Stomach (tissue), 9 donors: ENCODE data around the gene TBL1XR1. TPM values are rescaled to one million over a fixed set of nuclear protein-coding genes. Genes with fewer than 3 reads are reported as not detected.

Experiments used
- DNase-seq, 2 donors: peaks; one replicate each; pipeline versions ENCODE4 v3.0.0 to v3.0.0-alpha.2; 2013 to 2019
- H3K27ac ChIP-seq, 5 donors: fragments of 200-600 bp in 4 of 5; sonication (generic) in 4 of 5; one replicate each; pipeline ENCODE4 v1.5.1; 2013 to 2019; ENCODE audit warnings: mild to moderate bottlenecking in 1 of 5, moderate library complexity in 1 of 5
- H3K27me3 ChIP-seq, 3 donors: fragments of 200-600 bp; sonication (generic); one replicate each; pipeline ENCODE4 v1.5.1; 2017 to 2019; ENCODE audit warnings: mixed run types in 1 of 3
- H3K36me3 ChIP-seq, 4 donors: fragments of 200-600 bp; sonication (generic); 1 replicate in 3 of 4; 2 replicates in 1 of 4; pipeline ENCODE4 v1.5.1; 2016 to 2019
- H3K4me1 ChIP-seq, 4 donors: fragments of 200-600 bp; sonication (generic); one replicate each; pipeline ENCODE4 v1.5.1; 2016 to 2019
- H3K4me3 ChIP-seq, 4 donors: fragments of 200-600 bp; sonication (generic) in 3 of 4; one replicate each; pipeline ENCODE4 v1.5.1; 2016 to 2019; ENCODE audit warnings: mild to moderate bottlenecking in 1 of 4
- H3K9me3 ChIP-seq, 4 donors: fragments of 200-600 bp; sonication (generic); one replicate each; pipeline ENCODE4 v1.5.1; 2016 to 2019
- CTCF ChIP-seq, 7 experiments: fragments of 450-650 bp in 4 of 7; fragments of 200-600 bp in 3 of 7; sonication (generic) in 3 of 7; IDR thresholded peaks; one replicate each; pipeline ENCODE4 v1.5.1; 2016 to 2019; ENCODE audit warnings: antibody characterized with exemption in 7 of 7, control low read depth in 2 of 7, mild to moderate bottlenecking in 1 of 7
- EP300 ChIP-seq: sonication (generic); formaldehyde crosslinking; IDR thresholded peaks from one replicate; pipeline ENCODE4 v1.6.1; 2017; ENCODE audit warnings: antibody characterized with exemption
- POLR2A ChIP-seq, 4 donors: fragments of 450-650 bp; IDR thresholded peaks; one replicate each; pipeline ENCODE4 v1.6.1; 2016; ENCODE audit warnings: antibody characterized with exemption in 4 of 4, control low read depth in 2 of 4, mild to moderate bottlenecking in 1 of 4, moderate library complexity in 1 of 4
- POLR2AphosphoS5 ChIP-seq, 3 donors: sonication (generic); formaldehyde crosslinking; IDR thresholded peaks; one replicate each; pipeline ENCODE4 v1.6.1; 2016; ENCODE audit warnings: antibody characterized with exemption in 3 of 3
- WGBS, 5 donors: extraction: QIAGEN DNeasy Blood & Tissue Kit in 3 of 5; methylation state at CpG; one replicate each; pipeline versions ENCODE4 v1.1.5 to v1.1.7; 2013 to 2018; 5-methylcytosine and 5-hydroxymethylcytosine counted together
- intact Hi-C: fragments of 100-400 bp; cut with DNase I; formaldehyde crosslinking; loops from one replicate; pipeline ENCODE4 v1.15.1; 2023; ENCODE audit warnings: low total_unique reads
- polyA plus RNA-seq, 3 donors: library from polyadenylated mRNA; stranded (reverse); fragments of 200-250 nt; gene quantifications; one replicate each; pipeline ENCODE4 v1.2.3, GENCODE V29; 2013
- total RNA-seq, 5 donors: library from RNA; depleted of rRNA; stranded (reverse); fragments of >200 nt; gene quantifications; one replicate each; pipeline versions ENCODE4 v1.1.0 to v1.2.3, GENCODE V29; 2014 to 2016
- donor health status: healthy with polysubstance abuse.
- donor health status: Bipolar disorder and iron deficiency.
- donor health status: healthy.

Gene TBL1XR1
- total and polyA plus RNA-seq, 8 donors: 11.6 to 217 (median 41.1) TPM

- intact Hi-C loops: no loop called here
- WGBS, 5 donors: 36 to 55% (median 48%) methylated on average over 3 of the region's 3 CpGs
- Histone ChIP-seq H3K27me3 (no peaks in the 10 kb centered on the region), H3K36me3 (no peaks in the 10 kb centered on the region), H3K4me1 (peaks cover 11 to 64% (median 37%) of the 10 kb centered on the region in 4 donors), H3K9me3 (no peaks in the 10 kb centered on the region), H3K27ac (no peak overlapping the region), H3K4me3 (no peak overlapping the region)
- DNase-seq: no peak
- TF ChIP-seq POLR2A (IDR thresholded peaks at IDR 0.05) (no peak), EP300 (no peak), CTCF (IDR thresholded peaks at IDR 0.05) (no peak), POLR2AphosphoS5 (IDR thresholded peaks at IDR 0.05) (no peak)
Measured at GRCh38 chr3:177102553-177102952, 94.7 kb downstream of the TBL1XR1 start.

- 29 to 86% (median 61%) methylated on average over 2 of the region's 2 CpGs for WGBS, 5 donors
- no peak for DNase-seq
- H3K27me3 ChIP-seq: no peaks in the 10 kb centered on the region
- peaks cover 0 to 30% (median 19%) of the 10 kb centered on the region in 4 donors for H3K4me1 ChIP-seq
- no peaks in the 10 kb centered on the region for H3K36me3 ChIP-seq
- no peak overlapping the region for H3K4me3 ChIP-seq
- intact Hi-C loops: no loop called here
- H3K27ac ChIP-seq: no peak overlapping the region
- TF ChIP-seq EP300 (no peak), POLR2A (IDR thresholded peaks at IDR 0.05) (no peak), POLR2AphosphoS5 (IDR thresholded peaks at IDR 0.05) (no peak), CTCF (IDR thresholded peaks at IDR 0.05) (no peak)
- H3K9me3 ChIP-seq: no peaks in the 10 kb centered on the region
Measured at GRCh38 chr3:177098551-177098950, 98.7 kb downstream of the TBL1XR1 start.

GRCh38 chr3:177096615-177097014 lies 100.7 kb downstream of the TBL1XR1 start:
- no peak overlapping the region for H3K4me3 ChIP-seq
- no peaks in the 10 kb centered on the region for H3K27me3 ChIP-seq
- intact Hi-C loops: no loop called here
- H3K27ac ChIP-seq: no peak overlapping the region
- H3K4me1 ChIP-seq: peaks cover 0 to 14% (median 6%) of the 10 kb centered on the region in 4 donors
- WGBS, 5 donors: 44 to 71% (median 55%) methylated on average over 1 of the region's 1 CpG
- no peaks in the 10 kb centered on the region for H3K9me3 ChIP-seq
- DNase-seq: no peak
- TF ChIP-seq CTCF (IDR thresholded peaks at IDR 0.05): no peak
- no peak for TF ChIP-seq EP300
- TF ChIP-seq POLR2AphosphoS5 (IDR thresholded peaks at IDR 0.05): no peak
- no peak for TF ChIP-seq POLR2A (IDR thresholded peaks at IDR 0.05)
- no peaks in the 10 kb centered on the region for H3K36me3 ChIP-seq

- intact Hi-C loops: no loop called here
- Histone ChIP-seq H3K4me1 (peaks cover 0 to 23% (median 10%) of the 10 kb centered on the region in 4 donors), H3K36me3 (no peaks in the 10 kb centered on the region), H3K9me3 (no peaks in the 10 kb centered on the region), H3K4me3 (no peak overlapping the region), H3K27me3 (no peaks in the 10 kb centered on the region), H3K27ac (no peak overlapping the region)
- no peak for DNase-seq
- TF ChIP-seq POLR2AphosphoS5 (IDR thresholded peaks at IDR 0.05) (no peak), EP300 (no peak), POLR2A (IDR thresholded peaks at IDR 0.05) (no peak), CTCF (IDR thresholded peaks at IDR 0.05) (no peak)
Measured at GRCh38 chr3:177093966-177094365, 103.3 kb downstream of the TBL1XR1 start.
